Retinal pigment epithelial cell (primary cell): ENCODE measurements around the gene IQCE.
"Not testable (repeated sequence)": the region's sequence is repeated elsewhere in the genome, so short reads cannot be mapped to it uniquely, and the experiment has no call there.

ENCODE experiments used
- DNase-seq: peaks from one replicate; pipeline ENCODE4 v3.0.0-alpha.2; 2010; ENCODE audit warnings: low read depth
- H3K4me3 ChIP-seq: 2 replicates; pipeline ENCODE4 v1.5.1; 2011; ENCODE audit warnings: mild to moderate bottlenecking, low read length, control low read depth, moderate library complexity
- TF ChIP-seq, protein P1 (sequence below): conservative IDR thresholded peaks from 2 replicates; pipeline ENCODE4 v1.5.1; 2011; ENCODE audit warnings: low read depth, low read length, control low read depth, inconsistent platforms

The IQCE gene

GRCh38 chr7:2526659-2527504 lies 31.9 kb upstream of the IQCE start:
- H3K4me3 ChIP-seq: no peak overlapping the region
- no peak for DNase-seq
- TF ChIP-seq, protein P1, sequence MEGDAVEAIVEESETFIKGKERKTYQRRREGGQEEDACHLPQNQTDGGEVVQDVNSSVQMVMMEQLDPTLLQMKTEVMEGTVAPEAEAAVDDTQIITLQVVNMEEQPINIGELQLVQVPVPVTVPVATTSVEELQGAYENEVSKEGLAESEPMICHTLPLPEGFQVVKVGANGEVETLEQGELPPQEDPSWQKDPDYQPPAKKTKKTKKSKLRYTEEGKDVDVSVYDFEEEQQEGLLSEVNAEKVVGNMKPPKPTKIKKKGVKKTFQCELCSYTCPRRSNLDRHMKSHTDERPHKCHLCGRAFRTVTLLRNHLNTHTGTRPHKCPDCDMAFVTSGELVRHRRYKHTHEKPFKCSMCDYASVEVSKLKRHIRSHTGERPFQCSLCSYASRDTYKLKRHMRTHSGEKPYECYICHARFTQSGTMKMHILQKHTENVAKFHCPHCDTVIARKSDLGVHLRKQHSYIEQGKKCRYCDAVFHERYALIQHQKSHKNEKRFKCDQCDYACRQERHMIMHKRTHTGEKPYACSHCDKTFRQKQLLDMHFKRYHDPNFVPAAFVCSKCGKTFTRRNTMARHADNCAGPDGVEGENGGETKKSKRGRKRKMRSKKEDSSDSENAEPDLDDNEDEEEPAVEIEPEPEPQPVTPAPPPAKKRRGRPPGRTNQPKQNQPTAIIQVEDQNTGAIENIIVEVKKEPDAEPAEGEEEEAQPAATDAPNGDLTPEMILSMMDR: no peak

DNA sequence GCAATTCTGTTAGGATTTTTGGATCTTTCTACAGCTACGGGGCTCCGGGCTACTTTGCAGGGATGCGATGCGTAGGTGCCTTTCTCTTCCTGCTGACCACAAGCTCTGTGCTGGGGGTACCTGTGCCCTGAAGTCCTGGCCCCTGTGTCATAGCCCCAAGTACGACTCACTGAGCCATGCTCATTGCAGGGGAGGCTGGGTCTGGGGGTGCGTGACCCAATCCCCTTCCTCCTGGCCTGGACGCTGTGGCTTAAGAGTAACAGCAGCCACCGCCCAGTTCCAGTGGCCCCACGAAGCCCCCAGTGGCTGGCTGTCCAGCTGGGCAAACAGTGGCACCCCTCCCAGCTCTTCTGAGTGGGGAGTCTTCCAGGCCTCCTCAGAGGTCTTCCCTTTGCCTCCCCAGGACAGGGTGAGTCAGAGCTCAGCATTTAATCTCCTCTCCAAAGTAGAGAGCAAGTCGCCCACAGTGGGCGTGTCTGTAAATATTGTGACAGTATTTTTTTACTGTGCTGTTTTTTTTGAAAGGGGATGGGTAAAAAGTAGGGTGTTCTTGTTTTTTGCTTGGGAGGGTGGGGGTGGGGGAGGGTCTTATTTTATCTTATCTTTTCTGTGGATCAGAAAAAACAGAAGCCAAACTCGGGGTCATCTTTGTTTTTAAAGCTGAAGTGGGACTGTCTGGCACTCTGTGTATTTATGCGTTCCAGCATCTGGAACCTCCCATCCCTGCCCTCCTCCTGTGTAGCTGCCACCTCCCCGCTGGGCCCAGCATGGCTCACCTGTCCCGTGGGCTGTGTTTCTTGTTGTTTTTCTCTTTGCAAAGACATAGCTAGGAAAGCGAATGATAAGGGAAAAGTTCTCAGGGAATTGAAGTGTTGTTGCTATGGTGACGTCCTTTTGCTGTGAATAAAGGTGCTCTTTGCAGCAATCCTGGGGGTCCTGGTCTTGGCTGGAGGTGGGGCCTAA lies 31.0 kb upstream of the IQCE start:
- TF ChIP-seq, protein P1: no peak
- H3K4me3 ChIP-seq: no peak overlapping the region
- no peak for DNase-seq

GRCh38 chr7:2528481-2529095 lies 30.2 kb upstream of the IQCE start:
- no peak for DNase-seq
- H3K4me3 ChIP-seq: no peak overlapping the region
- TF ChIP-seq, protein P1: no peak

DNA sequence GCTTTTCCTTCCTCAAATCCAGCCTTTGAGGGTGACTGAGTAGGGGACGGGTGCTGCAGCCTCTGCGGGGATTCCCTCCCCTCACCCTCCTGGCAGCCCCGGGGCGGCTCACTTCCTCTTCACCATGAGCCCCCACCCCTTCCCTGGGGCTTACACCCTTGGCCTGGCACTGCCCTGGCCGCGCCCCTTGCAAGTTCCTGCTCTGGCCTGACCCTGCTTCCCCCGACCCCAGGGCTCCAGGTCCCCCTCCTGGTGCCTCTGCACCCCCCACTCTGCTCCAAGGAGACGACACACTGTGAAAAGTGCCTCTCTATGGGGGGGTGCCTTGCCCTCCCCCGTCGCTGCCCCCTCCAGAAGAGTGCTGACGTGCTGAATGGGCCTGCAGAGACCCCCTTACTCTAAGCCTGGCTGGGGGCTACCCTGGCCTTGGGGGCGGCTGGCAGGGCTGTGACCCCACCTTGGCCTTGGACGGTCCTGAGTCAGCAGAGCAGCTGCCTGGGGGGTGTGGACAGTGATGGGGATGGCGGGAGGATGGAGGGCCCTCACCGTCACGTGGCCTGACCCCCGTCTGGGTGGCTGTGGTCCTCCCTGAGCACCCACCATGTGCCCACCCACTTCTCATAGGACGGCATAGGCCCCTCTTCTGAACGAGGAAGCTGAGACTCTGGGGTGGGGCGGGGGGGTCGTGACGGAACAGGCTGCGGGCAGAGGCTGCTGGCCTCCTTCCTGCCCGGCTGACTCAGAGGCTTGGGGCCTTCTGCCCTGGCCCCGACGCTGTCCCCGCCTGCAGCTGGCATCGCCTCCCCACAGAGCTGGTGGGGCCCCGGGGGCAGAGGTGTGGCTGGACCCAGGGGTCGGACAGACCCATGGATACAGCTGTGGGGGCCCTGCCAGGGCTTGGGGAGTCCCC lies 29.4 kb upstream of the IQCE start:
- H3K4me3 ChIP-seq: no peak overlapping the region
- no peak for DNase-seq
- TF ChIP-seq, protein P1: no peak

DNA sequence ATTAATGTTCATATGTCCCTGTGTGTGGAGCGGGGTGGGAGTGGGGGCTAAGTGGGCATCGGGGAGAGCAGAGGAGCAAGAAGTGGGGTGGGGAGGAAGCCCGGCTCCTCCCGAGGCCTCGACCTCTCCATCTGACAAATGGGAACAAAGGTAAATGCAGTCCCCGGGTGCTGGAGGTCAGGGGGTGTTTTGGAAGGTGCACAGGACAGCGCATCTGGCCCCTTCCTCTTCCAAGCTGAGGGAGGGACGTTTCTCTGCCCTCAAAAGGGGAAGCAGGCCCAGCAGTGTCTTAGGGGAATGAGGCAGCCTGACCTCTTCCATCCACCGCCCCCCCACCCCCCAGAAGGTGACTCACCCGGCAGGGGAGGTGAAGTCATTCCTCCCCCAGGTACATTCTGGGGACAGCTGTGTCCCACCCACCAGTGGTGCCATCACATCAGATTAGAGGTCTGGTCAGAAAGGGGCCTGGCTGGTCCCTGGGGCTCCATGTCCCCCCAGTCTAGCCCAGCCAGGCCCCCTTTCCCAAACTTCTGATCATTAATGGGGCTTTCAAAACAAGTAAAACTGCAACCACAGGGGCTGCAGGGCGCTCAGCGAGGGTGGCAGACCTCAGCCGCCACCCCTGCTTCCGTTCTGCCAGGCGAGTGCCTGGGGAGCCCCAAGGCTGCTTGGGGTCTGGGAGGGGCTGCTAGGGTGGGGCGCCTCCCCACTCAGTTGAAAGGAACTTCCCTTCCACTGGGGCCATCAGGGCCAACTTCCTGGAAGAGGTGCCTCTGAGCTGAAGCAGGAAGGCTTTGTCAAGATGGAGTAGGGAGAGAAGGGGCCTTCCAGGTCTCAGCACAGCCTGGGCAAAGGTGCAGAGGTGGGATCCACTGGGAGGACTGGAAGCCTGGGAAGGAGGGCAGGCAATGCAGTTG lies 28.4 kb upstream of the IQCE start:
- H3K4me3 ChIP-seq: no peak overlapping the region
- TF ChIP-seq, protein P1: no peak
- DNase-seq: no peak

GRCh38 chr7:2530994-2531795 lies 27.6 kb upstream of the IQCE start:
- not testable (repeated sequence) for H3K4me3 ChIP-seq, DNase-seq

GRCh38 chr7:2531796-2532110 lies 27.0 kb upstream of the IQCE start:
- not testable (repeated sequence) for DNase-seq, H3K4me3 ChIP-seq

GRCh38 chr7:2532199-2532772 lies 26.5 kb upstream of the IQCE start:
- H3K4me3 ChIP-seq, DNase-seq: not testable (repeated sequence)

DNA sequence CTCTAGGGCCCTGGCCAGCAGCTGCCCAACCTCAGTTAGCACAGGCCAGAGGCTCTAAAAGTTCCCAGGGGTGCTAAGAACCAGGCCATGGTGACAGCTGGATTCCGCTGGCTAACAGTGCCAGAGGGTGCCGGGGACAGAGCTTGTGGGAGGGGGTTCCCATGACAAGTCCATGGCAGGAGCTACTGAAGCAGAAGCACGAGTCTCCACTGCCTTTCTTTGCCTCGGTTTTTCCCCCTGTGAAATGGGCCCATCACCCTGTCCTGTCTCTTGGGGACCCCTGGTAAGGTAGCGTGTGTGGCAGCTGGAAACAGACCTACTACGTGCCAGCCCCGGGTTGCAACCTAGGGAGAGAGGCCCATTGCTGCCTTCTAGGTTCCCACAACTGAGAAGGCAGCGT lies 26.0 kb upstream of the IQCE start:
- DNase-seq, H3K4me3 ChIP-seq: not testable (repeated sequence)
